NCI-H2029 (cell line): ENCODE results near the gene MYG1.
"Not testable (repeated sequence)": the region's sequence is repeated elsewhere in the genome, so short reads cannot be mapped to it uniquely, and the experiment has no call there.

Experiments used
- DNase-seq: peaks from one replicate; lab custom pipeline; 2025; lab: John Stamatoyannopoulos, UW

MYG1 gene

DNA sequence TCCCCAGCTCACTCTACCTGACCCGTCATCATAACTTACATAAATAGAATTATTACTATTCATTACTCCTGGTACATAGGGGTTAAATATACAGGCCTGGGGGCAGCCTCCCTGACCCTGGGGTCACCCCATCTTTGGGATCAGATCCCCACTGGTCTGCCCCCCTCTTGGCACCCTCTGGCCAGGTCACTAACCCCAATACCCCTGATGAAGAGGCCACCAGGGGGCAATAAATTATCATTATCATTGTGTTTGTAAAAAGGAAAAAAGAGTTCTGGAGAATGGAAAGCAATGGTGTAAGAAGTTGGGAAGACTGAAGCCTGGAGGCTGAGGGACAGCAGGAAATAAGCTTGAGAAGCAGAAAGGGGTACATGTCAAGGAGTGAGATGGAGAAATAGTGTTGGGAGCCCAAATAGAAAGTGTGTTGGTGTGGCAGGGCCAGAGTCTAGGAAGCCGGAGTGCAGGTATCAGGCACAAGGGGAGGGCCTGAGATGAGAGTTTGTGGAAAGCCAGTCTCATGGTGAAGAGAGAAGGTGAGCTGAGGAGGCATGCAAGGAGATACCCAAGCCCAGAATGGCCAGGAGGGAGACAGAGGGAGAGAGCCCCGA, 28.0 kb downstream of the MYG1 start:
- DNase-seq: no peak

DNA sequence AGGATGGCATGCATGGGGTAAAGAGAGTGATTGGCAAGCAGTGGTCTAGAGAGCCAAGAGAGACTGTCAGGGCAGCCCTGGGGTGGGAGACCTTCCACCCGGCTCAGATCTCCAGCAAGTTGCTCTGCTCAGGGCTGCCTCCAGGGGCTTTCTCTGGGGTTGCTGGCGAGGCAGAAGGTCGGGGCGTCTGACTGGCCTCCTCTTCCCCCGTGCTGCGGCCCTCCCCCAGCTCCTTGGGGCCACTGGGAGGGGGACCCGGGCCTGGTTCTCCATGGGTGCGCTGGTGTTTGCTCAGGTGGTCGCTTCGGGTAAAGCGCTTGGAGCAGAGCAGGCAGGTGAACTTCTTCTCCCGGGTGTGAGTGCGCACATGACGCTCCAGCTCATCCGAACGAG, 28.5 kb downstream of the MYG1 start:
- DNase-seq: no peak

DNA sequence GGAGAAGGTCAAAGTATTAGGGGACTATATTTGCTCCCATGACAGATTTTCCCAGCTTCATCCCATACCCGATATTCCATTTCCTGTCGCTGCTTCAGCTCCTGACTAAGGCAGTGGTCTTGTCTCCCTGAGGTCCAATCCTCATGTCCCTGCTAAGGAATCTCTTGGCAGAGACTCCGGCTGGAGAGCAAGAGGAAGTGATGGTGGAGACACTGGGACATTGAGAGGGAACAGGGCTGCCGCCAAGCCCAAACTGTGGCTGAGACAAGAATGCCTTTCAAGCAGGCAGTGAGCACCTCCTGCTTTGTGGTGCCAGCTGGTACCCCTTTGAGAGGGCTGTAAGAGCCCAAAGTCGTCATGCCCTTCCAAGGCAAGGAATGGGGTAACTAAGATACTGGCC, 31.2 kb downstream of the MYG1 start:
- no peak for DNase-seq

DNA sequence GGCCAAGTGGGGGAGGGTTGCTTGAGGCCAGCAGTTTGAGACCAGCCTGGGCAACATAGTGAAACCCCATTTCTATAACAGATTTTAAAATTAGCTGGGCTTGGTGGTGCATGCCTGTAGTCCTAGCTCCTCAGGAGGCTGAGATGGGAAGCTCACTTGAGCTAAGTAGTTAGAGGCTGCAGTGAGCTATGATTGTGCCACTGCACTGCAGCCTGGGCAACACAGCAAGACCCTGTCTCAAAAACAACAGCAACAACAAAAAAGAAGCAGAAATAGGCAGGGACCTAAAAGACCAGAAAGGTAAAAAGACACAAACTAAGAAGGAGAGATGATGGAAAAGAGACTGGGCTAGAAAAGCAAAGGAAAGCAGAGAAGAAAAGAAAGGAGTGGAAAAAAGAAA, 32.8 kb downstream of the MYG1 start:
- not testable (repeated sequence) for DNase-seq

DNA sequence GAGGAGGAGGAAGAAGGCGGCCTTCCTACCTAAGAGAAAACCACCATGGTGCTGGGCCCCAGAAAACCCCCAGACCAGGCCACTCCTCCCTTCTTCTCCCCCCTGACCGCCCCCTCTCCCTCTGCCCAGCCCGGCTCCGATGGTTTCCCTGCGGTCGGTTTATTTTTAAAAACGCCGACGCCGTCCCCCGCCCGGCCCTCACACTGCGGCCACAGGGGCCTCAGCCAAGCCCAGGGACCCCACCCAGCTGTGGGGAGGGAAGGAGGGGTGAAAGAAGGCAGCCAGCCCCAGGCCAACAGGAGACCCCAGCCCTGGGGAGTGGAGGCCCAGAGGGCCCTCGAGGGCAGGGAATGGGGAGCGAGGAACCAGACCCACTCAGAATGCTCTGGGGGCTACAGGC, 33.2 kb downstream of the MYG1 start:
- DNase-seq: no peak

DNA sequence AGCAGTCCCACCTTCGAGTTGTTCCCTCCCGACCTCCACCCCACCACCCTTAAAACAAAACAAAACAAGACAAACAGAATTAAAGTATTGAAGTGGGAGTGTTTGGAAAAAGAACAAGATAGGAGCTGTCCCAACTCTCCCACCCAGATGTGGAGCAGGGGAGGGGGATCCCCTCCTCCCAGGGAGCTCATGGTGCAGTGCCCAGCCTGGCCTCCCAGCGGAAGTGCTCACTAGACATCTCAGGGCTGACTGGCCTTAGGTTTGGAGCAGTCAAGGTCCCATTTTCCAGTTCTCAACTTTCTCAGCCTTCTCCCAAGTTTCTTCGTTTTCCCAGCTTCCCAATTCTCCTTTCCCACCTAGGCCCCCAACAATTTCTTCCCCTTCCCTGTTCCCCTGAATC, 33.8 kb downstream of the MYG1 start:
- DNase-seq: no peak

DNA sequence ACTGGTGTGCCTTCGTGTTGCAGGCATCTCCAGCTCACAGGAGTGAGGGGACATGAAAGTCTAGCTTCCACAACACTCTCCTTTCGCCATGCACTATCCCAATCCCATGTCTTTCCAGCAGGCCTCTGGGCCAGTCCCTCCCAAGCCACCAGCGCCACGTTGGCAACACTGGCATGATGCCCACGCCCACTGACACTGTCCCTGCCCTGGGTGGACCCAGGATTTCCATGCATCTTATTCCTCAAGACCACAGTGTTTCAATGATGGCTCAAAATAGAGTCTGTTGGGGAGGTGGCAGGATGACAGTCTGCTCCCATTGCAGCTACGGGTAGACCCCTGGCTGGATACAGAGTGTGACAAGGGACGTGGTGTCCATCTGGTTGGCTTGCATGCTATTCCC, 34.4 kb downstream of the MYG1 start:
- no peak for DNase-seq

DNA sequence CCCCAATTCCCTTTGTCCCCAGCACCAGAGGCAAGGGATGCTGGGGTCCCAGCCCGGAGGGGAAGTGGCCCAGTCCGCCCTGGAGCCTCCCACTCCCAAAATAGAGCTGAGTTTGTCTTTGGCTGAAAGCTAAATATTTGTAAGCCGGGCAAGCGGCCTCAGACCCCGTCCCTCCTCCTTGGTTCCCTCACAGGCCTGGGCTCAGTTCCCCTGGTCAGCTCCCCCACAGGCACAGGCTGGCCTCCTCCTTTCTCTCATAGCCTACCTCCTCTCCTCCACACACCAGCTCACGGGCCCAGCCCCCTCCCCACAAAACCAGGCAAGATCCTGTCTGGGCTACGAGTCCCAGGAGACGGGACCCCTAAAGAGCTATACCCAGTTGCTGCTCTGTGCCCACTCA, 35.3 kb downstream of the MYG1 start:
- no peak for DNase-seq

DNA sequence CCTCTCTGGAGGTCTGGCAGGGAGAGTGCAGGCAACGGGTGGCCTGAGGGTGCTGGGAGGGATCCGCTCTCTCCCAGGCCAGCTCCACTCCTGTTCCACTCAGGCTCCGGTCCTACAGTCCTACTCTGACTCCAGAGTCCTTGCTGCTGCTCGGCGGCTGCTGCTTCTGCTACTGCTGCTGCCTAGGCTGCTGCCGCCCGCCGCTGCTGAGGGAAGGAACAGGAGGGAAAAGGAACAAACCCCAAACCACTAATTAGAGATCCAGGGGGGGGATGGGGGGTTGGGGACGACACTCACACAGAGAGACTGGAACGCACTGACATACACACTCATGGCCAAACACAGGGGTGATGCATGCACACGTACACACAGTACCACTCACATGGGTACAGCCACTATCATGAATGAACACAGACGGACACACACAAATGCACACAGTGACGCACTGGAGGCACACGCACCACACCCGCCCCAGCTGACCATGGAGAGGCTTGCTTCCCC, 36.7 kb downstream of the MYG1 start, which contains the start of gene SP7:
Gene SP7, minus strand, starts transcription at position 174 of the 501 bp plus-strand sequence. CDS start 708 bp downstream, outside the sequence.
- DNase-seq: no peak

DNA sequence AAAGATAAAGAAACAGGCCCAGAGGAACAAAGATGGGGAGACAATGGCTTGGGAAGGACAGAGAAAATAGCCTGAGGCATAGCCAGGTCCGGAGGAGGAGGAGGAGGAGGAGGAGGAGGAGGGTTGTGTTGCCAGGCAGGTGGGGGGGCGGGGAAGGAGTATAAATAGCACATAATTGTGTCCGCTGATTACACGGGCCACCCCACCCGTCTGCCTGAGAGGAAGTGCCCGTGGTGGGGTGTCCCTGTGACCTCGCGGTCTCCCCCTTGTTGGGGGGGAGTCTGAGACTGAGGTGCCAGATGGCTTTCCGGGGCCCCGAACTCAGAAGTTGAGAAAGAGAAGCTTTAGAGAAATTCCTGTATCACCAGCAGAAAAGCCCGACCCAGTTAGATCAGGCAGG, 38.5 kb downstream of the MYG1 start:
- no peak for DNase-seq

DNA sequence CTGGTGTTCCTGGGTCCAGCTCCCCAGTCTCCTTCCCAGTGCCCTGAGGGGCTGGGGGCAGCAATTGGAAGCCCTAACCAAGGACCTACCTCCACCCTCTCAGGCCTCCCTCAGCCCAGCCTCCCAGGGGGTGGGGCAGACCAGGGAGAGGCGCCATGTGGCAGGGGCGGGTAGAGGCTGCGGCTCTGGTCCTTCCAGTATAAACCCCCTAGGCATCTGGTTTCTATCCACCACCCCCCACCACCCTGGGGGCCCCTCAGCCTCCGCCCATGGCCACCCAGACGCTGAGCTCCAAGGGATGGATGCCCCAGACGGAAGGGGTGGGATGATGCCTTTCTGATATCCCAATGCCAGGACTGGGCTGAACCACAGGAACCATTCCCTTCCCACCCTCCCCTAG, 39.4 kb downstream of the MYG1 start:
- no peak for DNase-seq

DNA sequence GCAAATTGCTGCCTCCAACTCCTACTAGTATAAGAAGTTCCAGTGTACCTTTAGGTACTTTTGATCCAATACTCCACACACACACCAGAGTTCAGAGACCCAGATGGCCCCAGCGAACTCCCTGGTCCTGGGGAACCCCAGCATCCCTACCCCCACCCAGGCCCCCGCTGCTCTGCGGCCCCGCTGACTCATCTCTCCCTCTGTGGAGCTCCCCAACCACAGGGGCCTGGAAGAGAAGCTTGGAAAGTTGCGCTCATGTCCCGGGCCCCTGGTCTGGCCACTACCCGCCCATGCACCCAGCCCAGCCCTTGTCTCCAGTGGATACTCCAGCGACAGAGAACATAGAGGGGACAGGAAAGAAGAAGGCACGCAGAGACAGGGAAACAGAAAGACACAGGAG, 40.9 kb downstream of the MYG1 start:
- no peak for DNase-seq

DNA sequence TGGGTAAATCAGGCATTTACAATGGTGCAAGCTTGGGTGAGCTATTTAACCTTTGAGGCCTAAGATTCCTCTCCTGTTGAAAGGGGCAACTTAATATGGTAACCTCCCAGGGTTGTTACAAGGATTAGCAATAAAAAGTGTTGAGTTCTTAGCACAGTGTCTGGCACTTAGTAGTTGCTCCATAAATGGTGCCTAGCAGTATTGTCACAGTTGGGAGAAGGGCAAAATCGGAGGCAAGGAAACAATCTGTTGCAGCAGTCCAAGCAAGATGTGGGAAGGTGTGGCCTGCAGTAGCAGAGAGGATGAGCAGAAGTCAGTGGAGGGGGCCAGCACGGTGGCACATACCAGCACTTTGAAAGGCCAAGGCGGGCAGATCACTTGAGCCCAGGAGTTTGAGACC, 44.0 kb downstream of the MYG1 start:
- DNase-seq: no peak

DNA sequence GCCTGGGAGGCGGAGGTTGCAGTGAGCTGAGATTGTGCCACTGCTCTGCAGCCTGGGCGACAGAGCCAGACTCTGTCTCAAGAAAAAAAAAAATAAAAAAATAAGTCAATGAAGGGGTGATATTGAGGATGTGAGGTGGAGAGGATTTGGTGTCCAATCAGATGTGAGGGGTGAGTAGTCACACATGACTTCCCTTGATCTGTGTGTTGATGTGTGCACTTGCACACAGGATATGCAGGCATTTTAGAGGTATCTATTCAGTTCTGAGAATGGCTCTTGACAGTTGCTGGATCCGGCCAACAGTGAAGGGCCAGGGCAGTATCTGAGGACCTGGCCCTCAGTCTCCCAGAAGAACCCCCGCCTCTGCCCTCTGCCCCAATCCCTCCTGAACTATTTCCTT, 44.5 kb downstream of the MYG1 start:
- DNase-seq: no peak

DNA sequence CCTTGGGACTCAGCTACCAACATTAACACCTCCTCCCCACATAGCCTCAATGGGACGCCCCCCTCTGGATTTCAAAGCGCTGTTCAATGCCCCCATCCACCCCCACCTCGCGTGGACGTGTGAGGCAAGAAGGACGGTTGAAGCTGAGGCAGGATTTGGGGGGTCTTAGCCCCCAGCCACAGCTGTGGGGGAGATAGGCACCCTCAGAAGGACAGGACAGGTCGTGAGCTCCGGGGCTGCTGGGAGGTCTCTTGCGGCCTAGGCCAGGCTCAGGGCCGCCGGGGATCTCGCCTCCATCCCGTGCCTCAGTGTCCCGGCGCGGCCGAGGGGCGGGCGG, 45.0 kb downstream of the MYG1 start:
- DNase-seq: no peak

DNA sequence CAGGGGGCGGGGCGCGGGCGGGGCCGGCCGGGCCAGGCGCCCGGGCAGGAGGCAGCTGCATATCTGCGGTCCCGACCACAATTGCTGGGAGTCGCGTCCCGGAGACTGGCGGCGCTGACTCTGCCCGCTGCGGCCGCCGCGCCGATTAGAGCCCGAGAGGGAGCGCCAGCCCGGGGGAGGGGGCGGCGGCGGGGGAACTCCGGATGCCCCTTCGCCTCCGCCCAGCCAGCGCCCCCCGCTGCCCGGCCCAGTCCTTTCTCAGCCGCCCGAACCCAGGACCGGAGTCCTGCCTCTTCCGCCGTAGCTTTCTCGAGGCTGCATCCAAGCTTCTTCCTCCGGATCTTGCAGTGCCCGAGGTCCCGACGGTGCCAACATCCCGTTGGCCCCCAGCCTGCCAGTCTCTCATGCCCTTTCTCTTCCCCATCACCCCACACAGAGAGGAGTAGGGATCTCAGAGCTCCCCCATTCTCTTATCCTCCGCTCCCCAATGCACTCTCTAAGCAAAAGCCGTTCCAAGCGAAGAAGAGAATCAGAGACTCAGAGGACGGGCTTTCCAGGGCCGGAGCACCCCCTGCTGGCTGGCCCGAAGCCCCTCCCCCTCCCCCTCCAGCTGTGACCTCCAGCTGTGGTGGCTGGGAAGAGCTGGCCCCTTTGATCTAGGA, 45.5 kb downstream of the MYG1 start:
- peak; percentile 38 for DNase-seq

DNA sequence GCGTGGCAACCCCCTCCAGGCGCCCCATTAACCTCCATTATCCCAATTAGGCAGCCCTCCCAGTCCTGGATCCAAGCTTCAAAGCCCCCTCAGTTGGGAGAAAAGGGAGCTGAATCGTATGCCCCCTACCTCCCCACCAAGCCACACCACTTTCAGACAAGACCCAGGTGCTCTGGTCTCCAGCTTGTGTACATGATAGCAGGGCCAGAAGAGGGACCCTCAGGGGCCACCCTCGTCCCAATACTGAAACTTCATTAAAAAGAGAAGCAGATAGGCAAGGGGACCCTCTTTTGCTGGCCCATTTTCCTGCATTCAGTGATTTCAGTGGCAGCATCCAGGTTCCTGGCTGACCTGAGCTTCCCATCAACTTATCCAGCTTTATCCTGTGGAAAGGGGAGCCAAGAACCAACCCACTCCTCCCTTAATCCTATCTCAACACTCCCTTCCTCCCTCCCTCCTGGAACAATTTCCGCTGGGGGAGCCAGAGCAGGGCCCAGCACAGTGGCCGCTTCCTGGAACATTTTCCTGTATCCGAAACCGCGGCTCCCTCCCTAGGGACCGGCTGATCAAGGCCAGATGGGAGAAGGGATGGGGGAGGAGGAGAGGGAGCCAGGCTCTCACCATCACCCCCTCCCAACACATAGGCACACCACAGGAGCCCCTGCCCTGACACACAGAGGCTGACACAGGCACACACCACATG, 46.1 kb downstream of the MYG1 start:
- DNase-seq: no peak

DNA sequence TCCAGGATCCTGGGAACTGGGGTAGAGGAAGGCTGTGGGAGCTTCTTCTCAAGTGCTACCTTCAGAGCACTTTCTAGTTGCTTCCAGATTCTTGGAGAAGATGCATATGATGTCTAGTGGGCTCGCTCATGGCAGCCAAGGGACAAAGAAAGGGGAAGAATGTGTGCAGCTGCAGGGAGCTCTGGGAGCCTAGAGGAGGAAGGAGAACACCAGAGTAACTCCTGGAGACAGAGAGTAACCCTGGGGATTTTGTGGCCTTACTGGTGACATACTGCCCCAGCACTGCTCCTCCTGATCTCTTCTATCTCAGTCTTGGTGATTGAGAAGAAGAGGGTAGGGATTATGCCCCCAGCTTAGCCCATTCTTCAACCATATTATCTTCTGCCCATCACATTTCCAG, 47.0 kb downstream of the MYG1 start:
- no peak for DNase-seq

DNA sequence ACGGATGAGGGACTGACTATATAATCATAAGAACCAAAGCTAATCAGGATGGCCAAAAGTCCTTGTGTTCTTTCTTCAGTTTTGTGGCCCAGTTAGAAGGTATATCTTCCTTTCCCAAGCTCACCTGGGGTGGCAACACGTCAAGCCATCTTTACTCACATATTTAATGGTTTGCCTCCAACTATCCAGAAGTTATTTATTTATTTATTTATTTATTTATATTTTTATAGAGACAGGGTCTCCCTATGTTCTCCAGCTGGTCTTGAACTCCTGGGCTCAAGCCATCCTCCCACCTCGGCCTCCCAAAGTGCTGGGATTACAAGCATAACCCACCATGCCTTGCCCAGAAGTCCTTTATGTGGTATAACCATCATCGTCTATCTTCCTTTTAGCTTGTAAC, 48.4 kb downstream of the MYG1 start:
- DNase-seq: no peak

DNA sequence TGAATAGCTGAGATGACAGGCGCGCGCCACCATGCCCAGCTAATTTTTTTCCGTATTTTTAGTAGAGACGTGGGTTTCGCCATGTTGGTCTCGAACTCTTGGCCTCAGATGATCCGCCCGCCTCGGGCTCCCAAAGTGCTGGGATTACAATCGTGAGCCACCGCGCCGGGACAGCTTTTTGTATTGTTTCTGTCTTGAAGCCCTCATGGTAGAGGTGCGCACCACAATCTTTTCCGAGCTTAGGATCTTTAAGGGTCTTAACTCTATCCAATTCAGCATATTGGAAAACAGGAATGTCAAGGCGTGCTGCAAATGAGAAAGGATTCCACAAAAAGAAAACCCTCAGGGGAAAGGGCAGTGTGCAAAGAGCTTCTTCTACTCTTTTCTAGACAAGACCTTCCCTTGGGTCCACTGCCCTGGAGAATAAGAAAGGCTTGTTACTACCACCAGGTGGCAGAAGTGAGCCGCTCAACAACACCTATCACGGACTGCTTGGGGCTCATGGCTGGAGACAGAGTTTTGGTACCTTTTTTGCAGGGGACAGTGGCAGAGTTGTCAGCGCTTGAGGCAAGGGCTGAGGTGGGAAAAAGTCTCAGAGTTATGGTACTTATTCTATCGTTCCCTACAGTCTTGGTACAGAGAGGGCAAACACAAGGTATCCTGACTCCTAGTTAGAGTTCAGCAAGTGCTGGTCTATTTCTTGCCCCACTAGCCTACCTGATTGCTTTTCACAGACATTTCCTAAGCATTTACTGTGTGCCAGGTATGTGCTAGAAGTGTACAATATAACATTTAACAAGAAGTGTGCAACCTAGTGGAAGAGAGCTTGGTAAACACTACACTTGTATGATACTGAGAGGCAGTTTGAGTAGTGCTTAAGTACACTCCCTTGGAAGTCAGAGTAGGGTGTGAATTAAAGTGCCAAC, 53.1 kb downstream of the MYG1 start:
- DNase-seq: peak; percentile 54

DNA sequence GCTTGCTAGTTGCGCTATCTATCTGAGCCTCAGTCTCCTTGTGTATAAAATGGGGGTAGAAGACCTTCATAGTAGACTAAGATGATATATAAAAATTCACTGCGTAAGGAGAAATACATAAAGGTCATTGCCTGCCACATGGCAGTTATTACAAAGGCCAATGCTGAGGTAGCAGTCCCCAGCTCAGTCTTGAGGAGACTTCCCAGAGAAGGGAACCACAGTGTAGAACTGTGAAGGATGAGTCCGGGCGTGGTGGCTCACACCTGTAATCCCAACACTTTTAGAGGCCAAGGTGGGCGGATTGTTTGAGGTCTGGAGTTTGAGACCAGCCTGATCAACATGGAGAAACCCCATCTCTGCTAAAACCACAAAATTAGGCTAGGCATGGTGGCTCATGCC, 53.8 kb downstream of the MYG1 start:
- no peak for DNase-seq

DNA sequence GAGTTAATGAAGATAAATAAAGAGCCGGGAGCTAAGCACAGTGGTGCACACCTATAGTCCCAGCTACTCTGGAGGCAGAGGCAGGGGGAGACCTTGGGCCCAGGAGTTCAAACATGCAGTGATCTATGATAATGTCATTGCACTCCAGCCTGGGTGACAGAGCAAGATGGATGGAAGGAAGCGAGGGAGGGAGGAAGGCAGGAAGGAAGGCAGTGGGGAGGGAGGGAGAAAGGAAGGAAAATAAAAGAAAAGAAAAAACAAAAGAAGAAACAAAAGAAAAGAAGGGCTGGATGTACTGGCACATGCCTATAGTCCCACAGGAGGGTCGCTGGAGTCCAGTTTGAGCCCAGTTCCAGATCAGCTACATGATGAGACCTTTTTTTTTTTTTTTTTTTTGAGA, 55.6 kb downstream of the MYG1 start:
- no peak for DNase-seq
